GM21381 (cell line): ENCODE data around the gene TIFAB.
A peak's percentile ranks its signal among the peaks of the same experiment; 100 is the strongest.

Experiments
- ATAC-seq: cut with Tn5 transposase; IDR thresholded peaks from one replicate; pipeline ENCODE4 v1.9.1; 2021; ENCODE audit warnings: mild to moderate bottlenecking, moderate library complexity; ENCODE audit not compliant: unreplicated experiment

The TIFAB gene

GRCh38 chr5:135428586-135428985 lies 23.6 kb downstream of the TIFAB start:
- no peak for ATAC-seq

- ATAC-seq, result peak; percentile 77
These were observed 25.8 kb downstream of the TIFAB start for GRCh38 chr5:135426102-135427082.

- ATAC-seq, result no peak
These were observed 26.5 kb downstream of the TIFAB start for GRCh38 chr5:135425641-135426040.

- no peak for ATAC-seq
These were observed 28.3 kb downstream of the TIFAB start for GRCh38 chr5:135423846-135424168.

- no peak for ATAC-seq
These were observed 28.9 kb downstream of the TIFAB start for GRCh38 chr5:135423146-135423845.

- ATAC-seq, result no peak
These were observed 29.7 kb downstream of the TIFAB start for GRCh38 chr5:135422419-135422818.

GRCh38 chr5:135417083-135417482 lies 35.1 kb downstream of the TIFAB start:
- no peak for ATAC-seq

- no peak for ATAC-seq
These were observed 47.1 kb downstream of the TIFAB start for GRCh38 chr5:135405082-135405481.

GRCh38 chr5:135402031-135402430 lies 50.1 kb downstream of the TIFAB start:
- ATAC-seq, result no peak

- no peak for ATAC-seq
These were observed 51.3 kb downstream of the TIFAB start for GRCh38 chr5:135400866-135401265.

GRCh38 chr5:135399794-135400542 lies 52.2 kb downstream of the TIFAB start:
- no peak for ATAC-seq

GRCh38 chr5:135398855-135399793 lies 53.0 kb downstream of the TIFAB start, which contains the start of gene MACROH2A1:
TSS of gene MACROH2A1 (minus strand) at chr5:135399231. CDS start at chr5:135389093, 10,138 bp downstream.
- peak; percentile 80 for ATAC-seq

GRCh38 chr5:135398160-135398854 lies 53.8 kb downstream of the TIFAB start:
- ATAC-seq, result peak; percentile 30
